Activated naive CD4-positive, alpha-beta T cell (primary cell): ENCODE results near the gene IQCB1.
"Not testable (repeated sequence)": the region's sequence is repeated elsewhere in the genome, so short reads cannot be mapped to it uniquely, and the experiment has no call there.

Source experiments
- DNase-seq, 4 experiments: peaks; one replicate each; lab custom pipeline; 2025; lab: John Stamatoyannopoulos, UW

The IQCB1 gene

GRCh38 chr3:121747976-121748375, 86.9 kb downstream of the IQCB1 start:
- no peak for DNase-seq

GRCh38 chr3:121743106-121743505, 91.8 kb downstream of the IQCB1 start:
- not testable (repeated sequence) for DNase-seq

GRCh38 chr3:121740896-121741295, 94.0 kb downstream of the IQCB1 start:
- no peak for DNase-seq

GRCh38 chr3:121739902-121740301, 95.0 kb downstream of the IQCB1 start:
- DNase-seq, result no peak

- no peak for DNase-seq
These were observed 97.2 kb downstream of the IQCB1 start for GRCh38 chr3:121737644-121738043.

GRCh38 chr3:121736112-121736511, 98.7 kb downstream of the IQCB1 start:
- DNase-seq, result no peak

GRCh38 chr3:121735047-121735696, 99.7 kb downstream of the IQCB1 start:
- no peak for DNase-seq

GRCh38 chr3:121730940-121731687, 103.7 kb downstream of the IQCB1 start:
- DNase-seq, result no peak

- DNase-seq, result no peak
These were observed 110.7 kb downstream of the IQCB1 start for GRCh38 chr3:121724130-121724529.

GRCh38 chr3:121723485-121723884, 111.4 kb downstream of the IQCB1 start:
- no peak for DNase-seq

- no peak for DNase-seq
These were observed 112.4 kb downstream of the IQCB1 start for GRCh38 chr3:121722411-121722810.

GRCh38 chr3:121720163-121720562, 114.7 kb downstream of the IQCB1 start:
- DNase-seq, result no peak
